CD4-positive, alpha-beta T cell treated with Interleukin-21 for 1 hour (primary cell): ENCODE results near the gene DGCR8.
"Not testable (repeated sequence)": the region's sequence is repeated elsewhere in the genome, so short reads cannot be mapped to it uniquely, and the experiment has no call there.

Source experiments
- DNase-seq: peaks from one replicate; pipeline ENCODE4 v3.0.0-alpha.2; 2020

DGCR8 gene

DNA sequence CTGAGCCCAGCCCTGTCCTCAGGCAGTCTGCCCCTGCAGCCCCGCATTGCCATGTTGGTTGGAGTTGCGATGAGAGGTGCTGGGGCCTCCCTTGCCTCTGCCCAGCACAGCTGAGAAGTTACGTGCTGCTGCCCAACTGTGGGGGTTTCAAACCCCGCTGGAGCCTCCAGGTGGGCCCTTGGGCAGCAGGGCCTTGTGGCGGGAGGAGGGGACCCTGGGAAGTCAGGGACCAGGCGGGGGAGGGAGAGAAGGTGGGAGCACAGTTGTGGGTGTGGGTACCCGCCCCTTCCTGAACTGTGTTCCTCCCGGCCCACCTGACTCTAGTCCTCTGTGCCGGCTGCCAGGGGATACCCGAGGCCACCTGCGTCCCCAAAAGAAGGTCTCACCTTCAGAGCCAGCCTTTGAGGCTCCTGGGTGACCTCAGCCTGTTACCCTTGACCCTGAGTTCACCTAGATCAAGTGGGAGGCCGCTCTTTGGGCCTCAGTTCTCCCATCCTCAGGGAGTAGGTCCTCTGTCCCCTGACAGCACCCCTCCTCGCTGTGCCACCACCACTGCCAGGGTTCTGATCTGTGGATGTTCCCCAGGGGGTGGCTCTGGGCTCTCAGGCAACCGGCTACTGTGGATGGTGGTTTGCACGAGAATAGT is 78.5 kb downstream of the DGCR8 start:
- no peak for DNase-seq

- no peak for DNase-seq
Measured at GRCh38 chr22:20159076-20159475, 79.0 kb downstream of the DGCR8 start.

DNA sequence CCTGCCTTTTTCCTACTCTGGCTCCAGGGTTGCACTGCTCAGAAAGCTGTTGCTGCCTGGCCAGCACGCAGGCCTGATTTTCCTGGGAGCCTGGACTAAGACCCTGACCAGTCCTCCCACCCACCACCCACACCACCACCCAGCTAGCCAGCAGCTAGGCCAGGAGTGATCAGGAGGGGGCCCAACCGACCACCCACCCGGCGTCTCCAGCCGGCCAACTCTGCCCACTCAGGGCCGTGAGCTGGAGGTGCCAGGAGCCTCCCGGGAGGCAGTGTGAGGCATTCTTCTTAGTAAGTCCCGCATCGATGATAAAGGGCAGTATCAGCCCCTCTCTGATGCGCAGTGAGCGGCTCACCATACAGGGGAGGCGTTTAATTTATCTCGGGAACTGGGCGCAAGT is 79.5 kb downstream of the DGCR8 start:
- not testable (repeated sequence) for DNase-seq

DNA sequence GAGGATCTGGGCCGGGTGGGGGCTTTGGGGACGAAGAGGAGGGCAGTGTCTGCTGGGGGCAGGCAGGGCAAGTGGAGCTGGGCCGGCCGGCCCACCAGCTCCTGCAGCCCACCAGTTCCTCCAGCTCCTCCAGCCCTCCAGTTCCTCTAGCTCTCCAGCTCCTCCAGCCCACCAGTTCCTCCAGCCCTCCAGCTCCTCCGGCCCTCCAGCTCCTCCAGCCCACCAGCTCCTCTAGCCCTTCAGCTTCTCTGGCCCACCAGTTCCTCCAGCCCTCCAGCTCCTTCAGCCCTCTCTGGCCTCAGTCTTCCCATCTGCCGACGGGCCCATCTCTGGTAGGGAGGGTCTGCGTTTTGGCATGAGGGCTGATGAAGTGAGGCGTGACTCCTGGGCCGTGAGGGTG is 80.0 kb downstream of the DGCR8 start:
- DNase-seq = no peak
